NCI-H748 (cell line): ENCODE results near the gene GM2A.
"Not testable (repeated sequence)": the region's sequence is repeated elsewhere in the genome, so short reads cannot be mapped to it uniquely, and the experiment has no call there.

ENCODE experiments used
- DNase-seq: peaks from one replicate; lab custom pipeline; 2025; ENCODE audit not compliant: unreplicated experiment; lab: John Stamatoyannopoulos, UW

Gene GM2A

GRCh38 chr5:151251001-151251551 is 1.9 kb upstream of the GM2A start:
- DNase-seq: no peak

- no peak for DNase-seq
Measured at GRCh38 chr5:151251621-151252020, 1.4 kb upstream of the GM2A start.

- no peak for DNase-seq
Measured at GRCh38 chr5:151253605-151253950, 593 bp downstream of the GM2A start.

- no peak for DNase-seq
Measured at GRCh38 chr5:151254556-151254955, 1.6 kb downstream of the GM2A start.

GRCh38 chr5:151254990-151255389 is 2.0 kb downstream of the GM2A start:
- DNase-seq: not testable (repeated sequence)

- DNase-seq: no peak
Measured at GRCh38 chr5:151255621-151256286, 2.8 kb downstream of the GM2A start.

- DNase-seq: no peak
Measured at GRCh38 chr5:151257731-151258181, 4.8 kb downstream of the GM2A start.

GRCh38 chr5:151258201-151258611 is 5.2 kb downstream of the GM2A start:
- no peak for DNase-seq

GRCh38 chr5:151258816-151259215 is 5.8 kb downstream of the GM2A start:
- DNase-seq: no peak

GRCh38 chr5:151259931-151260330 is 6.9 kb downstream of the GM2A start:
- DNase-seq: no peak

- DNase-seq: no peak
Measured at GRCh38 chr5:151262532-151262931, 9.5 kb downstream of the GM2A start.

- no peak for DNase-seq
Measured at GRCh38 chr5:151264113-151264512, 11.1 kb downstream of the GM2A start.

GRCh38 chr5:151267491-151268260 is 14.7 kb downstream of the GM2A start:
- no peak for DNase-seq

- DNase-seq: no peak
Measured at GRCh38 chr5:151270599-151270998, 17.6 kb downstream of the GM2A start.

GRCh38 chr5:151271336-151271735 is 18.4 kb downstream of the GM2A start:
- DNase-seq: no peak

GRCh38 chr5:151274666-151275065 is 21.7 kb downstream of the GM2A start:
- no peak for DNase-seq

- no peak for DNase-seq
Measured at GRCh38 chr5:151275803-151276202, 22.8 kb downstream of the GM2A start.

- DNase-seq: no peak
Measured at GRCh38 chr5:151278845-151279244, 25.9 kb downstream of the GM2A start.

- DNase-seq: no peak
Measured at GRCh38 chr5:151280443-151280842, 27.5 kb downstream of the GM2A start.

- DNase-seq: no peak
Measured at GRCh38 chr5:151281001-151281639, 28.1 kb downstream of the GM2A start.

GRCh38 chr5:151283120-151283825 is 30.3 kb downstream of the GM2A start:
- no peak for DNase-seq
